Inflammatory macrophage (primary cell): ENCODE measurements around the gene NSUN2.
"Not testable (repeated sequence)": the region's sequence is repeated elsewhere in the genome, so short reads cannot be mapped to it uniquely, and the experiment has no call there.

Experiments used
- DNase-seq, 2 donors: peaks; one replicate each; pipeline ENCODE4 v3.0.0-alpha.2; 2020 to 2022

Gene NSUN2

DNA sequence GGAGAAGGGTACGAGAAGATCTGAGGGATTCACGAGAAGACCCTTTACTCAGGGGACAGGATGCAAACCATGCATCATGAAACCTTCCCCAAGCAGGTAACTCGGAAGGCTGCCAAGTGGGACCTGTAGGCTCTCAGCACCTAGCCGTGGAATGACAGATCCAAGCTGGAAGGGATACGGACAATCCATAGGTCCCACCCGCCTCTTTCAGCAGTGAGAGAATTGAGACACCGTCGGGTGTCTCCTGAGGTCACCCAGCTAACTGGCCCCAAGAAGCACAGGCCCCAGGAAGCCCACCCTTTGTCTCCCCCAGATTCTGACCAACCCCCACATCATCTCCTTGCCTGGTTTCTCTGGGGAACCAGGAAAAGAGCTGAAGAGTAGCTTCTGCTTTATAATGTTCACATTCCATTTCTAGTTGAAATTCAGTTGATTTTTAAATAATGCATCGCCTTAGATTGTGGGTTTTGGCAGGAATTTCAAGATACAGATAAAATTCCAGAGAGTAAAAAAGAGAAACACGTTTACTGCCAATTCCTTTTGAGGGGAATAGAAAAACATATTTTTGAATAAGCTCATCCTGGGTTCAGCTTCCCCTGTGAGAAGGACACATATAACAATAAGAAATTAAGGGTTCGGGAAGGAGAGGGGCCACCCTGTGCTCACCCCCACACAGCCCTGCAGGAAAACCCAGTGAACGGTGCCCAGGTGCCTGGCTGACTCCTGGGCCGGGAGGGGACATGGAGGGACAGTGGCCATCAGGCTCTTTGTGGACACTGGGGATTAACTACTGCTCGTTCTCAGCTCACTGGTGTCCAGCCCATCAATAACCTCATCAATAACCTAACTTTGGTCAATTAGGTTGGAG, 51.1 kb downstream of the NSUN2 start:
- no peak for DNase-seq

DNA sequence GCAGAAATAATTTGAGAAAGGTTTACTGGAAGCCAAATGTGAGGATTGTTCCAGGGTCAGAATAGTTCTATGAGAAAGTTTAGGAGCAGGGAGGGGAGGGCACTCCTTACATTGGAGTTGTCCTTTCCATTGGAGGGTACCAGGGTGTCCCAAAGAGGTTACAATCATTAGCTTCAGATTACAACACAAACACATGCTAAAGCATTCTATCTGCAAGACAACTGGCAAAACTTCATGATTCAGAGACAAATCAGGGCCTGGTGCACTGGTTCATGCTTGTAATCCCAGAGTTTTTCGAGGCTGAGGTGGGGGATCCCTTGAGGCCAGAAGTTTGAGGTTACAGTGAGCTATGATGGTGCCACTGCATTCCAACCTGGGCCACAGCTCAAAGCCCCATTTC, 51.8 kb downstream of the NSUN2 start:
- DNase-seq, result no peak

DNA sequence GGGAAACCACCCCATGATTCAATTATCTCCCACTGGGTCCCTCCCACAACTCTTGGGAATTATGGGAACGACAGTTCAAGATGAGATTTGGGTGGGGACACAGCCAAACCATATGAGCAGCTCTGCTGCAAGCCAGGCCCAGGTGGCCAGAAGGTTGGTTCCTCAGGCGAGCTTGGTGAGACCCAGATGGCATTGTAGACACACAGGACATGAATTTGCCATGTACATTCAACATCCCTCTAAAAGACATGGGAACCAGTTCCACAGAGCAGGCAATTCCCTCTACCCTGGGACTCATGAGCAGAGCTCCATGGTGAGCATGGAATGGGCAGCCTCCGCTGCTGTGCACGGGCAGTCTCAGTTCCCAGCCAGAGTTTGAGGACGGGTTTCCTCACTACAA, 53.3 kb downstream of the NSUN2 start:
- no peak for DNase-seq

DNA sequence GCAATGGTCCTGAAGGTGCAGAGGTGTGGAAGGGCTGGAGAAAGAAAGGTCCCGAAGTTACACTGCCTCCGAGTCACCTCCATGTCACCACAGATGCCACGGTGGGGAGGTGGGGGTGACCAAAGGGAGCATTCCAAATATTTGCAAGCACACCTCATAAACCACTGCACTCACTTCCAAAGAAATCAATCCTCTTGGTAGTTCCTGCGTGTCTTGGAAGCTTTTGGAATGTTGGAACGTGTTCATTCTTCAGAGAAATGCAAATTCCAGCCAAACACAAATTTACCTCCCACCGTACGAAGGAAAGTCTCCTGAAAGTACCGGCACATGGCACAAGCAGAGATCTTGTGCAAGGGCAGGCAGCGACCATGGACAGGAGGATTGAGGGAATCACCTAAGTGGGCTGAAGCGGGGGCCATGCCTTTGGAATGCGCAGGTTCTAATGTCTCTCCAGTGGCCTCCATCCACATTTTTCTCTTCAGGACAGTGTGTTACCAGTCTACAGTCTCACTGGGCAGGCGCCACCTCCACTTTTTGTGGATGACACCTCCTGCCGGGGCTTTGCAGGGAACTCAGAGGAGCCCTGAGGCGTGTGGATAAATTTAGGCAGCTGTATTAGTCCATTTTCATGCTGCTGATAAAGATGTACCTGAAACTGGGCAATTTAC, 54.0 kb downstream of the NSUN2 start:
- no peak for DNase-seq

DNA sequence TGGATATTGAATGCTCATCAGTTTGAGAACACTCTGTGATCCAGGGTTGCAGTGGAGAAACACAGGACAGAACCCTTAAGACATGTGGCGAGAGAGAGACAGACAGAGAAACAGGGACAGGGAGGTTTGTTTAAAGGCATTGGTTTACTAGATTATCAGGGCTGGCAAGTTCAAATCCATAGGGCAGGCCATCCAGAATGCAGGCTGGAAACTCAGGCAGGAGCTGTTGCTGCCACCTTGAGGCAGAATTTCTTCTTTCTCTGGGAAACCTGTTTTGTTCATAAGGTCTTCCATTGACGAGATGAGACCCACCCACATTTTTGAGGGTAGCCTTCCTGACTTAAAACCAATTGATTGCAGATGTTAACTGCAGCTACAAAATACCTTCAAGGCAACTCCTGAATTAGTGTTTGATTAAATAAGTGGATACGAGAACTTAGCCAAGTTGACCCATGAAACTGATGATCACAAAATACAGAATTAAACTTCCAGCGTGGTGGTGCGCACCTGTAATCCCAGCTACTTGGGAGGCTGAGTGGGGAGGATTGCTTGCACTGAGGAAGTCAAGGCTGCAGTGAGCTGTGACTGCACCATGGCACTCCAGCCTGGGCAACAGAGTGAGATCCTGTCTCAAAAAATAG, 55.9 kb downstream of the NSUN2 start:
- DNase-seq, result peak; percentile 10 to 18

DNA sequence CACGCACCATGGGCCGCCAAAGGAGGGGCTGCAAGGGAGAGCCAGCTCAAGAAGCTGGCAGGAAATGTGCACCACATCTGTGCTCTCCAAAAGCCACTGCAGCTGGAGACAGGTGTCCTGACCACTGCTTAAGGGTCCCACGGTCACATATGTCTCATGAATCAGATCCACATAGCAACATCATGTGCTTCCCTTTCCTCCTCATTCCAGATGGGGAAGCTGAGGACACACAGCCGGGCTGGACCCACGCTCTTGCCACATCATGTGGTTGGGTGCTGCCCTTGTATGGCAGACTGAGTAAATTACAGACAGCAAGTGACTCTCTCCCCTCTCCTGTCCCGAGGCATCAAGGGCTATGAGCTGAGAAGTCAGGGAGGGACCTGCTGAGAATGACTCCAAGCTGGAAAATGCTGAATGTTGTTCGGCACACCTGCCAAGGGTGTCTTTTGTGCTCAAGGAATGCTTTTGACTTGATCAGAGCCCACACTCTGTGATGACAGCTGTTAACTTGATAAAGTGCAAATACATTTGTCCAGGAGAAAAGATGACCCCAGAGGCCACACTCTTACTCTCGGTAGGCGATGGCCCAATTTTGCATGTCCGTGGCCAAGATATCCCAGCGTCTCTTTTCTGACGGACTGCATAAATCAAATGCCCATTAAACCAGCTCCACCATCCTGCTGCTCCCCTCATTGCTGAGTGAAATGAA, 58.2 kb downstream of the NSUN2 start:
- DNase-seq, result peak; percentile 63 to 83

DNA sequence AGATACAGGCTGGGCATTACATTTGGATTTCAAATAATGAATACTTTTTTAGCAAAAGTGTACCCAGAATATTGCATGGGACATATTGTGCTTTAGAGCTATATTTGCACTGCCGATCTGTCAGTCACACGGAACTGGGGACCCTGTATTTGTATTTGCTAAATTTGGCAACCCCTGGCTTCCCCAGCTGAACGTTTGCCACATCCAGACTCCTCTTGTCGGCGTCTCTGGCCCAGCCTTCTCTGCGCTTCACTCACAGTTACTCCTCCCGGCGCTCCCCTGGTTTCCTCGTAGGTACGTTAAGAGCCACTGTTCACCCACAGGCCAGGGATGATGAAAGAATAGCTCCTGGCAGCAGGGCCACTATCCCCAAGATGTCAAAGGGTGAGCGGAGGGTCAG, 58.7 kb downstream of the NSUN2 start:
- no peak for DNase-seq

DNA sequence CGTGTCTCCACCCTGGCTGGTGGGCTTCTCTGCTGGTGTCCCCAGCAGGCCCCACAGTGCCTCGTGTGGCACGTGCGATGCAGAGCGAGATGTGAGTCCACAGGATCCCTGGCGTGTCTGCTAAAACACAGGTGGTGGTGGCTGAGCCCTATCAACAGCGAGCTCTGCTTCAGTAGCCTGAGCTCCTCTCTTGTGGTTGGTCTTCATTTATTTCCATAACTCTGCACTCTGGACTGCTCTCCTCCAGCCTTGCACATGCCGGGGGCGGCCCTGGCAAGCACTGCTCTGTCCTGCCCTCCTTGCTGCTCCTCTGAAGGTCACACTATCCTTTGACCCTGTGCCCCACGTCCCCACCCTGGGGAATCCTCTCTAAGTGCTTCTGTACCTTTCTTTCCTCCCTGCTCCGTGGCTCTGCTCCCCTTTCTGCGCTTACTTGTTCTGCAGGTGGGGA, 59.2 kb downstream of the NSUN2 start:
- DNase-seq, result no peak

DNA sequence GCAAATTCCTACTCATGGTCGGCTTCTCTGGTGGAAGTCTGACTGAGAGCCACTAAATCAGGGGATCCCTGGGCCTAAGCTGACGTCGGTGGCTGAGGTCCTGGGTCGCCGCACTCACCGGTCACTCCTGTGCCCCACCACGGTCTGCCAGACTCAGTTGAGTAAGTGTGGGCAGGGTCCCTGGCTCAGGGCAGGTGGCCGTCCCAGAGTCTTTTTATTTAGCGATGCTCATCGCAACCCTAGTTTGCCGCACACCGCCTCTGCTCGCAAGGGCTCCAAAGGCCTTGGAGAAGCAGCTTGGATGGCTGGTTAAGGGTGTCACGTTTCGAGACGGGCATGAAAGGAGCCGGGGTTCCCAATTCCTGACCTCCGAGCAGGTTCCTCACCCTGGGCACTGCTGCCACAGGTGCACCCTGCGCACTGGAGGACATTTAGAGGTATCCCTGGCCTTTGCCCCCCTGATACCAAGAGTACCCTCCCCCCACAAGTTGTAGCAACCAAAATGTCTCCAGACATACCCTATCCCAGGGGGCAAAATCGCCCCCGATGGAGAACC, 59.9 kb downstream of the NSUN2 start:
- DNase-seq, result no peak

DNA sequence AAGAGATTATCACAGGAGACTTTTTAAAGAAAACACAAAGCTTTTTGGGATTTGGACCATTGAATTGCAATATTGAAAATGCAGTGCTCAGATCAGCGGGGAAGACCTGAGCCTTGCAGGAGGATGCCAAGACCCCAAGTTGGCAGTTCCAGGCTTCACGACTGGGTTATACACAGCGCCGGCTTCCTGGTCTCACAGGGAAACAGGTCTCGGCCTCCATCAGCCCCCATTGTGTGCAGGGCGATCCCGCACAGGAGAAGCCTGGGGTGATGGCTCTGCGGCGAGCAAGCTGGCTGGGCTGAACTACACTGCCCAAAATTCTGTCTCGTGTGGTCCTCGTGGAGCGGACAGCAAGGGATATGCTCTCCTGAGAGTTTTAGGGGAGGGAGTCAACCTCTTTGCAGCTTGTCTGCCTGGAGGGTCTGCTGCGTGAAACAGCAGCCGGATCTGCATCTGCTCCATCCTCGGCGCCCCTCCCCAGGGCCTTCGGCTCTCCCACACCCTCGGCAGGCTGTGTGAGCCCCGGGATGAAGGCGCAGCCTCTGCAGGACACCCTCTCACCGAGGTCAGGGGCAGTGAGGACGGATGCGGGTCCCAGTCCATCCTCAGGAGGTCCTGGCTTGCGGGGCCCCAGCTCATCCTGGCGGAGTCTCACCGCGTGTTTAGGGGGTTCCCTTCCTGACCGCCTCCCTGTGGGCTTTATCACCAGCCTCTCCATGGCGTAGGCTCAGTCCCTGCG, 60.6 kb downstream of the NSUN2 start:
- no peak for DNase-seq

DNA sequence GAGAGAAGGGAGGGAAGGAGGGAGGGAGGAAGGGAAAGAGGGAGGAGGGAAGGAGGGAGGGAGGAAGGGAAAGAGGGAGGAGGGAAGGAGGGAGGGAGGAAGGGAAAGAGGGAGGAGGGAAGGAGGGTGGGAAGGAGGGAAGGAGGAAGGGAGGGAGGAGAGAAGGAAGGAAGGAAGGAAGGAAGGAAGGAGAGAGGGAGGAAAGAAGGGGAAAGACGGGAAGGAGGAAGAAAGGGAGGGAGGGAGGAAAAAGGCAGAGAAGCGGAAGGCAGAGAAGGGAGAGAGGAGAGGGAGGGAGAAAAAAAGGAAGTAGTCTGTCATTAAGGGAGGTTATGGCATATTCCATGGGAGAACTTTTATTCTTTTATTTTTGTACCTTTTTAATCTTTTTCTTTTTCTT, 61.2 kb downstream of the NSUN2 start:
- not testable (repeated sequence) for DNase-seq

DNA sequence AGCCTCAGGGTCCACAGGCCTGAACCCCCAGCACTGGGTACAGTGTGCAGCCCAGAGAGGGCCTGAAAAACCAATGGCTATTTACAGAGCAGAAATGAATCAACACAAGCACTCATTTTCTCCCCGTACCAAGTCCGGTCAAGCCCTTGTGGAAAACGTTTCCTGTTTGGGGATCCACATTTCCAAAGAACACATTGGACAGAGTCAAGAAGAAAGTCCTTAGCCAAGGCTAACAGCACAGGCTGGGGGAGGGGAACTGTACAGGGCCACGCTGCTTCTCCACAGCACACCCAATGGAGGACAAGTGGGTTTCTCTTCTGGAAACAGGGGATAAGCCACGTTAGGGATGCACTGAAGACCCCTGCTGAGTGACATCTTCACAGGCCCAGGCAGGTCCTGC, 62.3 kb downstream of the NSUN2 start:
- DNase-seq, result no peak

DNA sequence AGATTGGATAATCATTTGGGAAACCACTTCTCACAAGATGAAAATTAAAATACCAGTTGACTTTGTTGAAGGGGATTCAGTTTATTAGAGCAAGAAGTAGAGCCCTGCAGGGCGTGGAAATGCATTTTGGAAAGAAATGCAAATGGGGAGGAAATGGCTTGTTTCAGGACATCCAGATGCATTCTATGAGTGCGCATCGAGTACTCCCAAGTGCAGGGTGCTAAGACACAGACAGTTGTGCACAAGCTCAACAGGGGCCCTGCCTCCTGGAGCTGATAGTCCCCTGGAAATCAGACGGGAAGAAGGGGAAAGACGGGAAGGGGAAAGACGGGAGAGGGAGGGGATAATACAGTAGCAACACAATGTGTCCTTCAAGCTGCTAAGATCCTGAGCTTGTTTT, 64.0 kb downstream of the NSUN2 start:
- DNase-seq, result no peak

DNA sequence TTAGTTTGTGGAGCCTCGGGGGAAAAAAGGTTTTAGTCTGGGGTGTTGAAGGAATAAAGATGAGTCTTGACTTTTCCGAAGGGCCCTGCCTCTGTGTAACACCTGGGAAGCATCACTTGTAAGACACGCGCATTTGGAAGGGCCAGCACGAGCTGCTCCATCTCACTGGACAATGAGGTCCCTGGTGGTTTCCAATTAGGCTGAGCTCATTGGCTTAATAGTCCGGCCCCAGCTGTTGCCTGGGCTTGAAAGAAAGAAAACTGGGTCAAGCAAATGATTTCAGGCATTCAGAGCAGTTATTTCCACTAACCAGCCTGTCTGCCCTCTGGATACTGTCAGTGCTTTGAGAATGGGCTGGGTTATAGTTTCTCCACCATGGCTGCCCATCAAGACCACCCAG, 64.5 kb downstream of the NSUN2 start:
- no peak for DNase-seq

DNA sequence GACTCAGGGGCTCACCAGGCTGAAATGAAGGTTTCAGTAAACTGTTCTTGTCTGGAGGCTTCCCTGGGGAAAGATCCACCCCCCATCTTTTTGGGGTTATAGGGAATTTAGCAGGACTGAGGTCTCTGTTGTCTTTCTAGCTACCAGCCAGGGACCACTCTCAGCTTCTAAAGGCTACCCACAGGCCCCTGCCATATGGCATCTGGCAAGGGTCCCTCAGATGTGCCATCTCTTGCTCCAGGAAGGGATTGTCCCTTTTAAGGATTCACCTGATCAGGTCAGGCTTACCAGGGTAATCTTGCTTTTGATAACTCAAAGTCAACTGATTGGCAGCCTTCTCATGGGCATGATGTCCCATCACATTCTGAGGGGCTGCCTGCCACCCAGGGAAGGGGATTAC, 65.0 kb downstream of the NSUN2 start:
- no peak for DNase-seq

DNA sequence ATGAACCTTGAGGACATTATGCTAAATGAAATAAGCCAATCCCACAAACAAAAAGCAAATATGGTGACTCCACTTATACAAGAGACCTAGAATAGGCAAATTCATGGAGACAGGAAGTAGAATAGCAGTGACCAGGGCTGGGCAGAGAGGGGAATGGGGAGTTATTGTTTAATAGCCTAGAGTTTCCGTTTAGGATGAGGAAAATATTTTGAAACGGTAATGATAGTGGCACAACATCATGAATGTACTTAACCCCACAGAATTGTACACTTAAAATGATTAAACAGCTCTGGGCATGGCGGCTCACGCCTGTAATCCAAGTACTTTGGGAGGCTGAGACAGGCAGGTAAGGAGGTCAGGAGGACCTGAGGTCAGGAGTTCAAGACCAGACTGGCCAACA, 65.8 kb downstream of the NSUN2 start:
- DNase-seq, result no peak

DNA sequence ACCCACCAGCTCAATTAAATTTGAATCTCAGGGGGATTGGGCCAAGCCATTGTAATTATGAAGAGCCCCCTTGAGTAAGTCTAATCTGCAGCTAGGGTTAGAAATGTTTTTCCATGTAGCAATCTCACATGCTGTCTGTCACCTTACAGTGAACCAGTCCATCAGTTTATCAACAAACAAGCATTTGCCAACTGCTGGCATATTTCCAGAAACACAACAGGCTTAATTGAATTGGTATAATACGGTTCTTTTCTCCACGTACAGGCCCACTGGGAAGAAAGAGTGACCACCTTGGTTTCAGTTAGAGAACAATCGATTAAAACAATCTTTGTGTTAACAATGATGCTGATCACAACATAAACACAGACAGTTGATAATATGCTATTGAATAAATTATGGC, 67.4 kb downstream of the NSUN2 start:
- DNase-seq, result no peak

DNA sequence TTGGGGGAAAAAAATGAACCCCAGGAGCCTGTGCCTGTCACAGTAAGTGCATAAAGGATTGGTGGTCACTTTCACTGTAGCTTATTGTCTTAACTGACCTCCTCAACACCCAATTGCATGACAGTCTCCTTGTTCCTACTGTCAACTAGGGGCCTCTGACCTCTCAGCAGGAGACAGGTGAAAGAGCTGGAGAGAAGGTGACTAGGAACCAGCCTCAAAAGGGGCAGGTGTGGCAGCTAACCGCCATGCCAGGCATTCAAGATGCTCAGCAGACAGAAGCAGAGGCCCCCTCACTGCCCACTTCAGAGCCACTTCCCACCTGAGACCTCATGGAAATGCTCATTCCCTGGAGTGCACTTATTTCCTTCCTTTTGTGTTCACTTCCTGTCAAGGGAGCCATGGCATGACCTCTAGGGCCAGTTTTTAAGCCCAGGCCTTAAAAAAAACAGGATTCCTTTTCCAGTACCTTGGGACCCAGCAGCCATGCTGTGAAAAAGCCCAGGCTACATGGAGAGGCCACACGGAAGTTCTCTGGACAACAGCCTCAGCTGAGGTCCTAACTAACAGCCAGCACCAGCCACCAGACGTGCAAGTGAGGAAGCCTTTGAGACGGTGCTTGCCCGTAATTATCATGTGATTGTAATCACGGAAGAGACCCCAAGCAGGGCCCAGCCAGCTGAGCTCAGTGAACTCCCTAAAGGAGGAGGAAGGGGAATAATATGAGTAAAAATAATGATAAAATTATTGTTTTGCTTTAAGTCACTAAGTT, 74.9 kb downstream of the NSUN2 start:
- DNase-seq, result no peak

DNA sequence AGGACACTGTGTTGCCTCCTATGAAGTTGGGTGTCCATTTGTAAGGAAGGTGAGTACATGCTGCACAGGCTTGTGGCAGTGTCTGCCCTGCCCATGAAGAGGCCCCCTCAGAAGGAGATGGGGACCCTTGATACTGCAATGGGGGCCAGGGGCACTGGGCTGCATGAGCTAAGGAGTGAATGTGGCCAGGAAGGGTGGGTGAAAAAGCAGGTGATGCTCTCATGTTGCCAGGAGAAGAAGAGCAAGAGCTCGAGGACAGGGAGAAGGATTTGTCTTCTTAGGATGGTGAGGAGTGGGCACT, 76.1 kb downstream of the NSUN2 start:
- DNase-seq, result no peak

DNA sequence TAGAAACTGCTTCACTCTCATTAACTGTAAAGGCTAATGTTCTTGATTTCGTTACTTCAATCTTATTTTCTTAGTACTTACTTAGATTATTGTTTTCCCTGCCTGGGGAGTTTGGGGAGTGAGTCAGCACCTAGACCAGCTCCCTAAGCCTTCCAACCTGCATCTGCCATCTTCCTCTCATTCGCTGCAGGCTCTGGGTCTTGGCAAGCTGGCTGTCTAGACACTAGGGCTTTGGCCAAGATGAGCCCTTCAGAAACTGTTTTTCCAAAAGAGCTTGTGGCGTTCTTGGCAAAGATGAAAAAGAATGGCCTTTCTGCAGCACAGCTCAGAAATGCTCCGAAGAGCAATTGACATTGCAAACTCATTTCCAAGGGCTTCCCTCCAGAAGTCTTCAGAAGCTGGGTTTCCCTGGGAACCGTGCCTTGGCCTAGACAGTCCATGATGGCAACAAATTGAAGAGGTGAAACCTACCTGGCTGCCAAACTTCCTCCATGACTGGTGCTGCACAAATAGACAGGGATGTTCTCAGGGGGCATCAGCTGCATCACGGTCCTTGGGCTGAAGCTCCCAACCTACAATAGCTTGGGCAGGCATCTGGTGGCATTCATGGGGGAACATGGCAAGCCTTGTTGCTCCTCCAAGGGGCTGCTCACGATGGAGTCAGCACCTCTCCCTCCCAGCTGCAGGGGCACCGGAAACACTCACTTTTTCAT, 76.6 kb downstream of the NSUN2 start:
- DNase-seq, result no peak

DNA sequence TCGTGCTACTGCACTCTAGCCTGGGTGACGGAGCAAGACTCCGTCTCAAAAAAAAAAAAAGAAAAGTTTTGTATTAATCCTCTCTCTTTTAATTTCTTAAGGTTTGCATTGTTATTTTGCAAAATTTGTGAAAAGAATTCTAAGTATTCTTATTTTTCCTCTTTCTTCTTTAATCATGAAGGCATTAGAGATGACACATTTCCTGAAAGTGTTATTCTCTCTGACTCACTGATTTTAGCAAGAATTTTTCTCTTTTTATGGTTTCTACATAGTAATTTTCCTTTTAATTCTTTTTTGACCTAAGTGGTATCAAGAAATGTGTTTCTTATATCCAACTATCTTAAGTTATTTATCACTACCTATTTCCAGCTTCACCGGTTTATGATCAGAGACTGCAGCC, 78.0 kb downstream of the NSUN2 start:
- no peak for DNase-seq
